Mesothelial cell of epicardium (in vitro differentiated cells): ENCODE data around the gene TNRC18. TPM values are rescaled to one million over a fixed set of nuclear protein-coding genes. Genes with fewer than 3 reads are reported as not detected.
A peak's percentile ranks its signal among the peaks of the same experiment; 100 is the strongest.
"Not testable (repeated sequence)": the region's sequence is repeated elsewhere in the genome, so short reads cannot be mapped to it uniquely, and the experiment has no call there.

Experiments used
- DNase-seq, 2 experiments: peaks; one replicate each; pipeline ENCODE4 v3.0.0; 2021; ENCODE audit warnings: low spot score in 2 of 2; ENCODE audit not compliant: unreplicated experiment in 2 of 2
- H3K27ac Mint-ChIP-seq: 2 replicates; pipeline ENCODE4 v1.8.0; 2021; ENCODE audit warnings: mixed read lengths
- H3K27me3 Mint-ChIP-seq: 2 replicates; pipeline ENCODE4 v1.8.0; 2021; ENCODE audit warnings: low read depth, mixed read lengths
- H3K36me3 Mint-ChIP-seq: 2 replicates; pipeline ENCODE4 v1.8.0; 2021; ENCODE audit warnings: mixed read lengths
- H3K4me1 Mint-ChIP-seq: 2 replicates; pipeline ENCODE4 v1.8.0; 2021; ENCODE audit warnings: mixed read lengths
- H3K4me3 Mint-ChIP-seq: 2 replicates; pipeline ENCODE4 v1.8.0; 2021; ENCODE audit warnings: mild to moderate bottlenecking, moderate library complexity, mixed read lengths
- H3K9me3 Mint-ChIP-seq: 2 replicates; pipeline ENCODE4 v1.8.0; 2021; ENCODE audit warnings: mixed read lengths
- total RNA-seq: library from RNA; stranded (reverse); gene quantifications from 3 replicates; pipeline ENCODE4 v1.2.1, GENCODE V29; 2021
- TF ChIP-seq, protein P1 (sequence below): fragments of 200-600 bp; sonication (generic); IDR thresholded peaks from one replicate; pipeline ENCODE4 v1.5.0; 2021; ENCODE audit warnings: antibody characterized with exemption; ENCODE audit not compliant: unreplicated experiment

TNRC18 gene
- total RNA-seq, 1 donor from 2014 or later = 171 TPM

DNA sequence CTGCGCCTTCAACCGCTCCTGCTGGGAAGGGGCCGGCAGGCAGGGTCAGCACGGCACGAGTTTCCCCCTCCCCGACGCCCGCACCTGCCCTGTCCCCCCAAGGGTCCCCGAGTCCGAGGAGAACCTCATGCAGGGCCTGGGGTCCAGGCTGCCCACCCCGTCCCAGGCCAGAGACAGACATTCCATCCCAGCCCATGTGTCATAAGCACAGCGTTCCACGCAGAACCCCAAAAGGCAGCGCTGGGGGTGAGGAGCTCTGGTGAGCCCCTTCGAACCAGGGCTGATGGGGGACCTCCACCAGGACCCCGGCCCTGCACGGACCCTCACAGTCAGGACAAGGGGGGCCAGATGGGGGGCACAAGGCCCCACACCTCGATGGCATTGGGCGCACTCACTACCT lies 49.2 kb downstream of the TNRC18 start:
- Mint-ChIP-seq H3K27ac (no peak overlapping the region), H3K9me3 (no peaks in the 10 kb centered on the region), H3K4me3 (no peak overlapping the region), H3K36me3 (peaks cover 23% of the 10 kb centered on the region), H3K4me1 (no peaks in the 10 kb centered on the region), H3K27me3 (no peaks in the 10 kb centered on the region)
- TF ChIP-seq, protein P1, sequence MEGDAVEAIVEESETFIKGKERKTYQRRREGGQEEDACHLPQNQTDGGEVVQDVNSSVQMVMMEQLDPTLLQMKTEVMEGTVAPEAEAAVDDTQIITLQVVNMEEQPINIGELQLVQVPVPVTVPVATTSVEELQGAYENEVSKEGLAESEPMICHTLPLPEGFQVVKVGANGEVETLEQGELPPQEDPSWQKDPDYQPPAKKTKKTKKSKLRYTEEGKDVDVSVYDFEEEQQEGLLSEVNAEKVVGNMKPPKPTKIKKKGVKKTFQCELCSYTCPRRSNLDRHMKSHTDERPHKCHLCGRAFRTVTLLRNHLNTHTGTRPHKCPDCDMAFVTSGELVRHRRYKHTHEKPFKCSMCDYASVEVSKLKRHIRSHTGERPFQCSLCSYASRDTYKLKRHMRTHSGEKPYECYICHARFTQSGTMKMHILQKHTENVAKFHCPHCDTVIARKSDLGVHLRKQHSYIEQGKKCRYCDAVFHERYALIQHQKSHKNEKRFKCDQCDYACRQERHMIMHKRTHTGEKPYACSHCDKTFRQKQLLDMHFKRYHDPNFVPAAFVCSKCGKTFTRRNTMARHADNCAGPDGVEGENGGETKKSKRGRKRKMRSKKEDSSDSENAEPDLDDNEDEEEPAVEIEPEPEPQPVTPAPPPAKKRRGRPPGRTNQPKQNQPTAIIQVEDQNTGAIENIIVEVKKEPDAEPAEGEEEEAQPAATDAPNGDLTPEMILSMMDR = no peak
- DNase-seq = no peak

DNA sequence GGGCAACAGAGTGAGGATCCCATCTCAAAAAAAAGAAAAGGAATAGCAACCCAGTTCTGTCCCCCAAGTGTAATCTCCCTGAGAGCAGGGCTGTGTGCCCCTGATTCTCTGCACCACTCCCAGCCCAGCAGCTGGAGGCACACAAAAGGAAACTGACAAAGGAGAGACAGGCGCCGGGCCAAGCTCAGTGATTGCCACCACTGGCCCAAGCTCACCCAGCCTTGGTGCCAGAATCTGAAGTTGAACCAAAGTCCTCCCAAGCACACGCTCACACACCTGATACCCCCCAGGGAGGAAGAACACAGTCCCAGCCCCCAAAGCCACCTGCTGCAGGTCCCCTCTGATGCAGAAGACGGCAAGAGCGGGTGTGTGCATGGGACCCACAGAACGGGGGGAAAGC lies 50.3 kb downstream of the TNRC18 start:
- Mint-ChIP-seq H3K4me1 (no peaks in the 10 kb centered on the region), H3K27me3 (no peaks in the 10 kb centered on the region), H3K27ac (no peak overlapping the region), H3K36me3 (peaks cover 29% of the 10 kb centered on the region), H3K9me3 (no peaks in the 10 kb centered on the region), H3K4me3 (no peak overlapping the region)
- no peak for DNase-seq
- TF ChIP-seq, protein P1 = no peak

DNA sequence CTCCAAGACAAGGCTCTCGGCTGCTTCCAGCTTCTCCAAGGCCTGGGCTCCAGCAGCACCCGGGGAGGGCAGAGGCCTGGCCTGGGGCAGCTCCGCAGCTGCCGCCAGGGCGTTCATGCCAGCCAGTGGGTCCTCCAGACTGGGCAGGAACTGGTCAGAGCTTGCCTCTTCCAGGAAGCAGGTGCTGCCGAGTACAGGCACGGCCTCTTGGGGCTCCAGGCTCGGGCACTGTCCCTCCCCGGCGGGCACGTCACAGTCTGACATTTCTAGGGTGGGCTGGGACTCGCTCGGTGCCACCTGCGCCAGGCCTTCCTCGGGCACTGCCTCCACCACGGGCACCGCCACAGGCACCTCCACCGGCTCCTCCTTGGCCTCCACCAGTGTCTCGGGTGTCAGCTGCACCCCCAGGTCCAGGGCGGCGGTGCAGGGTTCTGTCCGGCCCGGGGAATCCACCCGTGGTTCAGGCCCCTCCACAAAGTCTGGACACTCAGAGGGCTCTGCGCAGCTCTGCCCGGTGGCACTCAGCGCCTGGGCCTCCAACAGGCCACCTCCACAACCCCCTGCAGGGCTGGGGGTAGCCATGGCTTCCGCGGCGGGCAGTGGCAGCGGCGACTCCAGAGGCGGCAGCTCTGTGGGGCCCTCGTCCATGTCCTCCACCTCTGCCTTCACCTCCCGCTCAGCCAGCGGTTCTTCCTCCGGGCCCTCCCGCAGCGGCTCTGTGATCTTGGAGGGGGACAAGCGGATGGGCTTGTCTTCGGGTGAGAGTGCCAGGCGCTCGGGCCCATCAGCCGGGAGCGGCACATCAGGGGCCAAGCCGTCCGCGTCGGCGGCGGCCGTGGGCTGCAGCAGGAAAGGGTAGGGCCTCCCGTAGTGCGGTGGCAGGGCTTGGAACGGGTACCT lies 52.9 kb downstream of the TNRC18 start:
- Mint-ChIP-seq H3K27ac (no peak overlapping the region), H3K4me3 (no peak overlapping the region), H3K4me1 (peaks cover 4% of the 10 kb centered on the region), H3K9me3 (no peaks in the 10 kb centered on the region), H3K27me3 (no peaks in the 10 kb centered on the region), H3K36me3 (peaks cover 25% of the 10 kb centered on the region)
- TF ChIP-seq, protein P1 = no peak
- DNase-seq = no peak

DNA sequence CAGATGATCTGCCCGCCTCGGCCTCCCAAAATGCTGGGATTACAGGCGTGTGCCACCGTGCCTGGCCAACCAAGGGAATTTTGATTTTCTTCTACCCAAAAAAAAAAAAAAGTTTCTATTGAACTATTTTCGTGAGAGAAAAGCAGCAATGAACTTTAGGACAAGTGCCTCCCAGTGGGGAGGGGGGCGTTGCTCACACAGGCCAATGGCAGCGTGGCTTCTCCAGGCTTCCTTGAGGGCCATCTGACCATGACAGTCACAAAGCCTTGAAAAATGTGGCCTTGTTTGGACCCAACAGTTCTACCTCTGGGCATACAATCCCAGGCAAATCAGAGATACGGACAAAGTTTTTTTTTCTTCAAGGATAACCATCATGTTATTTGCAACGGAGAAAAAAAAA lies 56.0 kb downstream of the TNRC18 start:
- H3K9me3 Mint-ChIP-seq = no peaks in the 10 kb centered on the region

DNA sequence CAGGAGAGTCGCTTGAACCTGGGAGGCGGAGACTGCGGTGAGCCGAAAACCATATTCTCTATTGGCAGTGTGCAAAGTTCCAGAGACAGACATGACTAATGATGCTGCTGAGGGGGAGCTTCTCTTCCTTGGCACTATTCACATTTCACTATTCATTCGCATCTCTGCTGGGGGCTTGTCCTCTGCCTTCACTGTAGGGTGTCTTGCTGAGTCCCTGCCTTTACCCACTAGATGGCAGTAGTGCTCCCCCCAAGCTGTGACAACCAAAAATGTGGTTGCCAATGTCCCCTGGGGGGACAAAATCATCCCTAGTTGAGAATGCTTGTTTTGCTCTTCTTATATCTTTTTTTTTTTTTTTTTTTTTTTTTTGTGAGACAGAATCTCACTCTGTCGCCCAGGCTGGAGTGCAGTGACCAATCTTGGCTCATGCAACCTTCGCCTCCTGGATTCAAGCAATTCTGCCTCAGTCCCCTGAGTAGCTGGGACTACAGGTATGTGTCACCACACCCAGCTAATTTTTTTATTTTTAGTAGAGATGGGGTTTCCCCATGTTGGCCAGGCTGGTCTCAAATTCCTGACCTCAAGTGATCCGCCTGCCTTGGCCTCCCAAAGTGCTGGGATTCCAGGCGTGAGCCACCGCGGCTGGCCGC lies 57.5 kb downstream of the TNRC18 start:
- not testable (repeated sequence) for H3K4me3 Mint-ChIP-seq, H3K27ac Mint-ChIP-seq, H3K4me1 Mint-ChIP-seq, H3K9me3 Mint-ChIP-seq, H3K27me3 Mint-ChIP-seq
- peaks cover 16% of the 10 kb centered on the region for H3K36me3 Mint-ChIP-seq
- peak in 1 of 2 experiments; percentile 52 for DNase-seq
- TF ChIP-seq, protein P1 = peak; percentile 69

More for the DNA sequence above, 56.0 kb downstream of the TNRC18 start:
- peaks cover 15% of the 10 kb centered on the region for H3K36me3 Mint-ChIP-seq
- no peak for DNase-seq
- H3K4me1 Mint-ChIP-seq = peaks cover 4% of the 10 kb centered on the region
- H3K27ac Mint-ChIP-seq = no peak overlapping the region
- H3K4me3 Mint-ChIP-seq = no peak overlapping the region
- H3K27me3 Mint-ChIP-seq = no peaks in the 10 kb centered on the region
- TF ChIP-seq, protein P1 = no peak
